Astrocyte of the hippocampus (primary cell): ENCODE measurements around the gene MYCBPAP.

Experiments used
- DNase-seq: peaks from one replicate; pipeline ENCODE4 v3.0.0; 2011; ENCODE audit warnings: low read depth, low spot score

Gene MYCBPAP

GRCh38 chr17:50507871-50508572, at the start of gene MYCBPAP:
MYCBPAP (plus strand) TSS chr17:50508439; CDS start chr17:50508675, 236 bp downstream.
- peak; percentile 91 for DNase-seq

GRCh38 chr17:50458701-50459676, 49.2 kb upstream of the MYCBPAP start:
- no peak for DNase-seq

- no peak for DNase-seq
These were observed 48.5 kb upstream of the MYCBPAP start for GRCh38 chr17:50459756-50460155.

GRCh38 chr17:50460831-50461526, 47.3 kb upstream of the MYCBPAP start:
- no peak for DNase-seq

GRCh38 chr17:50461550-50462132, 46.6 kb upstream of the MYCBPAP start:
- no peak for DNase-seq

GRCh38 chr17:50462446-50462845, 45.8 kb upstream of the MYCBPAP start:
- no peak for DNase-seq

- no peak for DNase-seq
These were observed 44.1 kb upstream of the MYCBPAP start for GRCh38 chr17:50464121-50464520.

GRCh38 chr17:50464736-50465135, 43.5 kb upstream of the MYCBPAP start:
- no peak for DNase-seq

GRCh38 chr17:50465171-50465570, 43.1 kb upstream of the MYCBPAP start:
- DNase-seq, result no peak

- DNase-seq, result no peak
These were observed 42.6 kb upstream of the MYCBPAP start for GRCh38 chr17:50465635-50466034.

GRCh38 chr17:50466371-50467113, 41.7 kb upstream of the MYCBPAP start:
- DNase-seq, result no peak

- DNase-seq, result no peak
These were observed 41.0 kb upstream of the MYCBPAP start for GRCh38 chr17:50467114-50467854.

- DNase-seq, result no peak
These were observed 40.4 kb upstream of the MYCBPAP start for GRCh38 chr17:50467855-50468303.

GRCh38 chr17:50468304-50469207, 39.7 kb upstream of the MYCBPAP start, which contains the start of gene CHAD:
CHAD (minus strand) TSS chr17:50468880; CDS start chr17:50468813, 67 bp downstream.
- peak; percentile 47 for DNase-seq

- DNase-seq, result peak; percentile 30
These were observed 39.0 kb upstream of the MYCBPAP start for GRCh38 chr17:50469208-50469605.

GRCh38 chr17:50469671-50470305, 38.5 kb upstream of the MYCBPAP start:
- no peak for DNase-seq

GRCh38 chr17:50470426-50470825, 37.8 kb upstream of the MYCBPAP start:
- DNase-seq, result no peak
